Measurements from ENCODE around the gene ZYX.
A peak's percentile ranks its signal among the peaks of the same experiment; 100 is the strongest.
"Not testable (repeated sequence)": the region's sequence is repeated elsewhere in the genome, so short reads cannot be mapped to it uniquely, and the experiment has no call there.

Gene ZYX

DNA sequence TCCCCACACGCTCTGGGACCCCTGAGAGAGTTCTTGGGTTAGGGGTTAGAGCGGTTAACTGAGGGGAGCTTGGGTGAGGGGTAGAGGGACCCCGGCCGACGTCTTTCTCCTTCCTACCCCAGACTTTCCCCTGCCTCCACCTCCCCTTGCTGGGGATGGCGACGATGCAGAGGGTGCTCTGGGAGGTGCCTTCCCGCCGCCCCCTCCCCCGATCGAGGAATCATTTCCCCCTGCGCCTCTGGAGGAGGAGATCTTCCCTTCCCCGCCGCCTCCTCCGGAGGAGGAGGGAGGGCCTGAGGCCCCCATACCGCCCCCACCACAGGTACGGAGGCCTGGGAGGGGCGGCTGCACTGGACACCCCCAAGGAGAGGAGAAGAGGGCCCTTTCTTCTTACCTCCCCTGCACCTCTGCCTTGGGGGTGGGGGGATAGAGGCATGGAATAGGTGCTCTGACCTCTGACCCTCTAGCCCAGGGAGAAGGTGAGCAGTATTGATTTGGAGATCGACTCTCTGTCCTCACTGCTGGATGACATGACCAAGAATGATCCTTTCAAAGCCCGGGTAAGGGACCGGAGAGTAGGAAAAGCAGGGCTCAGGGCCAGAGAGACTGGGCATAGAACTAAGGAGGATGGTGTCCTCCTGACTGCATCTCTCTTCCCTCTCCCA is 1.1 kb downstream of the ZYX start:
- no peak for DNase-seq (ENCODE audit: low read depth, low spot score)
- no peak overlapping the region; the same call in 1 of the 2 replicates for H3K4me3 ChIP-seq (ENCODE audit: low read length)

DNA sequence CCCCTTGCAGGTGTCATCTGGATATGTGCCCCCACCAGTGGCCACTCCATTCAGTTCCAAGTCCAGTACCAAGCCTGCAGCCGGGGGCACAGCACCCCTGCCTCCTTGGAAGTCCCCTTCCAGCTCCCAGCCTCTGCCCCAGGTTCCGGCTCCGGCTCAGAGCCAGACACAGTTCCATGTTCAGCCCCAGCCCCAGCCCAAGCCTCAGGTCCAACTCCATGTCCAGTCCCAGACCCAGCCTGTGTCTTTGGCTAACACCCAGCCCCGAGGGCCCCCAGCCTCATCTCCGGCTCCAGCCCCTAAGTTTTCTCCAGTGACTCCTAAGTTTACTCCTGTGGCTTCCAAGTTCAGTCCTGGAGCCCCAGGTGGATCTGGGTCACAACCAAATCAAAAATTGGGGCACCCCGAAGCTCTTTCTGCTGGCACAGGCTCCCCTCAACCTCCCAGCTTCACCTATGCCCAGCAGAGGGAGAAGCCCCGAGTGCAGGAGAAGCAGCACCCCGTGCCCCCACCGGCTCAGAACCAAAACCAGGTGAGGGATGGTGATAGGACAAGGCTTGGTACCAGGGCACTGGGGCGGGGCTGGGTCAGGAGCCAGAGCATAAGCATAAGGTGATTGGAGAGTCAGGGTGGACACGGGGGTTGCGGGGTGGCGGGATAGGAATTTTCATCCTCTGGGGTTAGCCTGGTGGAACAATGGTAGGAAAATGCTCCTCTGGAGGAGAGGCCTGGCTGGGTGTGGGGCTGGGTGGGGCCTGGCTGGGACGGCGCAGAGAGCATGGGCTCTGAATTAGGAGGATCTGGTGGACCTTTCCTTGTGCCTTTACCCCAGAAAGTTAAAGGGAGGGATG is 1.9 kb downstream of the ZYX start:
- DNase-seq (ENCODE audit: low read depth, low spot score): no peak
- no peak overlapping the region for H3K4me3 ChIP-seq (ENCODE audit: low read length)

DNA sequence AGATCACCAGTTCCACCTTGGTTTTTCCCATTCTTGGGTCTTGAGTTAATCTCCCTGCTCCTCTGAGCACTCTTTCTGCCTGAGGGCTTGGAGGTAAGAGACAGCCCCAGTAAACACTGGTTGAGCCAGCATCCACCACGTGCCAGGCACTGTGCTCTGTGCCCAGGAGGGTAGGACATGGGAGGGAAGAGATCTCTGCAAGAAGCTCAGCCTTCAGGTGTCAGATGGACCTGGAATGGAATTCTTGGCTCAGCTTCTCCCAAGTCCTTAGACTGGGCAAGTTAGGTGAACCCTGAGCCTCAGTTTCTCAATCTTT is 2.5 kb downstream of the ZYX start:
- no peak for DNase-seq (ENCODE audit: low read depth, low spot score)
- no peak overlapping the region for H3K4me3 ChIP-seq (ENCODE audit: low read length)

DNA sequence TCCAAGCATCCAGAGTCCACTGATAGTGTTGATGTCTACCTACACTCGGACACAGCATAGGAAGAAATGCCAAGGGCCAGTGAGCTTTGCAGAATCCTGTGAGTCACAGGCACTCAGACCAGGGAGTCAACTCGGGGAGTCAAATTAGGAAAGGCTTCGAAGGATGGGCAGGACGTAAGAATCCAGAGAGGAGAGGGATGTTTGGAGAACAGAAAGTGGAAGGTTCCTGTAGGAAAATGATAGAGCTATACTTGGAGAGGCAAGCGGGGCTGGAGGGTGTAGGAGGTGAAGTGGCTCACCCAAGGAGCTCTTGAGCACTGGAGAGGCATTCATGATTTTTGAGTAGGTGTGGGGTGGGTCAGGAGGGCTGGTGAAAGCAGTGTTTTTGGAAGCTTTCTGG is 3.0 kb downstream of the ZYX start:
- DNase-seq (ENCODE audit: low read depth, low spot score): no peak

GRCh38 chr7:143384661-143385631 is 3.8 kb downstream of the ZYX start:
- no peak overlapping the region for H3K4me3 ChIP-seq (ENCODE audit: low read length)
- DNase-seq (ENCODE audit: low read depth, low spot score): no peak

More for the DNA sequence above, 3.0 kb downstream of the ZYX start:
- H3K4me3 ChIP-seq (ENCODE audit: low read length): no peak overlapping the region

- H3K4me3 ChIP-seq (ENCODE audit: low read length): peak overlapping the region; percentile 2
- peak; percentile 42 for DNase-seq (ENCODE audit: low read depth, low spot score)
Measured at GRCh38 chr7:143385891-143386781, 5.0 kb downstream of the ZYX start.

DNA sequence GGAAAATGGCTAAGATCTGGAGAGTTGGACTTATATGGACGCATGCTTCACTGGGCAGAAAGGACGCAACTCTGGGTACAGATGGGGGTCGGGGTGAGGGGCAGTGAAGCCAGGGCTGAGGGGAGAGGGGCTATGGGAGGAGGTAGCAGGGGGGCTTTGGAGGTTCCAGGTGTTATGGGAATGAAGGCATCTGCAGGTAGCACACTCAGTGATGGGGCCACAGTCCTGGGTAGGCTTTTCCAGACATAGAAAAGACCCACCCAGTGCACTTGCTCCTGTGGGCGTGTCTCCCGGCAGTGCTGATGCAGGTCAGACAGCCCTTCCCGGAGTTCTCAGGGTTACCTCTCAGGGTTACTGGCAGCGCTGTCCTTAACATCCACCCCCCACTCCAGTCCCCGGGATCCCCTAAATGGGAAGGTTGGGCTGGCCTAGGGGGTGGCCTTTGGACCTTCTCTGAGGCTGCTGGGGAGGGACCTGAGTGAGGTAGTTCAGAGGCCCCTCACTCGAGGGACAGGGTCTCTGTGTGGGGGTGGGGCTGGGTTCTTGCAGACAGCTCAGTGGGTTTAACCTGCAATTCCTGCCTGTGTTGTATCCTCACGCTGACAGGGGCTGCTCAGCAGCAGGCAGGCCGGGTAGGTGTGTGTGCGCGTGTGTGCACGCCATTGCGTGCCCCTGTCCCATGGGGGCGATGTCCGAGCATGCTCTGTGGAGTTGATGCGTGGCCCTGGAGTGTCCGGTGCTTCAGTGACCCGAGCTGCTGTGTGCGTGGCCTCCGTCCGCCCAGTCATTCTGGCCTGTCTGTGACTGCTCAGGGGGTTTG is 6.2 kb downstream of the ZYX start:
- DNase-seq (ENCODE audit: low read depth, low spot score): no peak
- no peak overlapping the region for H3K4me3 ChIP-seq (ENCODE audit: low read length)

GRCh38 chr7:143388051-143388450 is 6.9 kb downstream of the ZYX start:
- DNase-seq (ENCODE audit: low read depth, low spot score): no peak
- no peak overlapping the region for H3K4me3 ChIP-seq (ENCODE audit: low read length)

DNA sequence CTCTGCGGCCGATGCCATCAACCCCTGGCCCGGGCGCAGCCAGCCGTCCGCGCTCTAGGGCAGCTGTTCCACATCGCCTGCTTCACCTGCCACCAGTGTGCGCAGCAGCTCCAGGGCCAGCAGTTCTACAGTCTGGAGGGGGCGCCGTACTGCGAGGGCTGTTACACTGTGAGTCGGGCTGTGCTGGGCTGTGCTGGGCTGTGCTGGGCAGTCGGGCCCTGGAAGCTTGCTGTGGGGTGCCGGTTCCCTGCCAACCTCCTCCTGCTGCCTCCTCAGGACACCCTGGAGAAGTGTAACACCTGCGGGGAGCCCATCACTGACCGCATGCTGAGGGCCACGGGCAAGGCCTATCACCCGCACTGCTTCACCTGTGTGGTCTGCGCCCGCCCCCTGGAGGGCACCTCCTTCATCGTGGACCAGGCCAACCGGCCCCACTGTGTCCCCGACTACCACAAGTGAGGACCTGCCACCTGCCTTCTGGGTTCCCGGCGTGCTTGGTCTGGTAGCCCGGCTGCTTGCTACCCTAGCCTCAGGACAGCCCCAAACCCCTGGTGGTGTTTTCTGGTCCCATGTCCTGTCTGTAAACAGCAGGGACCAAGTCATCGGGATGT is 7.5 kb downstream of the ZYX start:
- H3K4me3 ChIP-seq (ENCODE audit: low read length): no peak overlapping the region
- DNase-seq (ENCODE audit: low read depth, low spot score): no peak

DNA sequence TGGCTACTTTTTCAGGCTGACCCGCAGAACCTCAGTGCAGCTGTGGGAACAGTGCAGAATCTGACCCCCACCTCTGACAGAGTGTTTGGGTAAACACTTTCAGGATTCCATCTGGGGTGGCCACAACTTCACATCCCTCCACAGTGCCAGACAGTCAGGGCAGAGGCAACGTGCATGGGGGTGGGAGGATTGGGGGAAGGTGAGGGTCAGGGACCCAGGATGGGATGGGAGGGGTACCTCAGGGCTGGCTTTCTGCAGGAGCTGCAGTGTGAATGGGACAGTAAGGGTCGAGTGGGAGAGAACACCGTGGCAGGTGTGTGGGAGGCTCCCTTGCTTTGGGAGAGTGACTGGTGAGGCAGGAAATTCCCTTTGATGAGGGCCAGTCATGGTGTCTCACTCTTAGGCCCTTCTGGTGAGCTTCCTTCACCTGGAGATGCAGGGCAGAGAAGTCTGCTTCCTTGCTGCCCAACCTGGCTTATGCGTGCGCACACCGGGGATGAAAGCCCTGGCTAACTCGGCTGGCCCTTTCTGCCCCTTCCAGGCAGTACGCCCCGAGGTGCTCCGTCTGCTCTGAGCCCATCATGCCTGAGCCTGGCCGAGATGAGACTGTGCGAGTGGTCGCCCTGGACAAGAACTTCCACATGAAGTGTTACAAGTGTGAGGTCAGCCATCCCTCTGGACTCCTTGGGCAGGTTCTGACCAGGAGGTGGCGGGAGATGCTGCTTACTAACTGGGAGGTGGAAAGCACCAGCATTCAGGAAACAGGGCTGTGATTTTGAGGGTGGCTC is 8.4 kb downstream of the ZYX start:
- no peak overlapping the region for H3K4me3 ChIP-seq (ENCODE audit: low read length)
- no peak for DNase-seq (ENCODE audit: low read depth, low spot score)

- H3K4me3 ChIP-seq (ENCODE audit: low read length): no peak overlapping the region
- no peak for DNase-seq (ENCODE audit: low read depth, low spot score)
Measured at GRCh38 chr7:143390104-143390772, 9.1 kb downstream of the ZYX start.

DNA sequence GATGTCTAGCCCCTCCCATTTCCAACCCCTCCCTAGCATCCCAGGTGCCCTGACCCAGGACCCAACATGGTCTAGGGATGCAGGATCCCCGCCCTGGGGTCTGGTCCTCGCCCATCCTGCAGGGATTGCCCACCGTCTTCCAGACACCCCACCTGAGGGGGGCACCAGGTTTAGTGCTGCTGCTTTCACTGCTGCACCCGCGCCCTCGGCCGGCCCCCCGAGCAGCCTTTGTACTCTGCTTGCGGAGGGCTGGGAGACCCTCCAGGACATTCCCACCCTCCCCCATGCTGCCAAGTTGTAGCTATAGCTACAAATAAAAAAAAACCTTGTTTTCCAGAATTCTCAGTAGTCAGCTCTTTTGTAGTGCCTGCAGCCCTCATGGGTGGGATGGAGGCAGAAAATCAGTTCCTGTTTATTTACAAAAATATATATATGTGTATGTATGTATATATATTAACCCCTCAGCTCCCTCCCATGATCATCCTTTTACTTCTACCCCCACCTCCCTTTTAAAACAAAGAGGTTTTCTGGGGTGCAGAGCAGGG is 9.7 kb downstream of the ZYX start:
- H3K4me3 ChIP-seq (ENCODE audit: low read length): no peak overlapping the region
- no peak for DNase-seq (ENCODE audit: low read depth, low spot score)

DNA sequence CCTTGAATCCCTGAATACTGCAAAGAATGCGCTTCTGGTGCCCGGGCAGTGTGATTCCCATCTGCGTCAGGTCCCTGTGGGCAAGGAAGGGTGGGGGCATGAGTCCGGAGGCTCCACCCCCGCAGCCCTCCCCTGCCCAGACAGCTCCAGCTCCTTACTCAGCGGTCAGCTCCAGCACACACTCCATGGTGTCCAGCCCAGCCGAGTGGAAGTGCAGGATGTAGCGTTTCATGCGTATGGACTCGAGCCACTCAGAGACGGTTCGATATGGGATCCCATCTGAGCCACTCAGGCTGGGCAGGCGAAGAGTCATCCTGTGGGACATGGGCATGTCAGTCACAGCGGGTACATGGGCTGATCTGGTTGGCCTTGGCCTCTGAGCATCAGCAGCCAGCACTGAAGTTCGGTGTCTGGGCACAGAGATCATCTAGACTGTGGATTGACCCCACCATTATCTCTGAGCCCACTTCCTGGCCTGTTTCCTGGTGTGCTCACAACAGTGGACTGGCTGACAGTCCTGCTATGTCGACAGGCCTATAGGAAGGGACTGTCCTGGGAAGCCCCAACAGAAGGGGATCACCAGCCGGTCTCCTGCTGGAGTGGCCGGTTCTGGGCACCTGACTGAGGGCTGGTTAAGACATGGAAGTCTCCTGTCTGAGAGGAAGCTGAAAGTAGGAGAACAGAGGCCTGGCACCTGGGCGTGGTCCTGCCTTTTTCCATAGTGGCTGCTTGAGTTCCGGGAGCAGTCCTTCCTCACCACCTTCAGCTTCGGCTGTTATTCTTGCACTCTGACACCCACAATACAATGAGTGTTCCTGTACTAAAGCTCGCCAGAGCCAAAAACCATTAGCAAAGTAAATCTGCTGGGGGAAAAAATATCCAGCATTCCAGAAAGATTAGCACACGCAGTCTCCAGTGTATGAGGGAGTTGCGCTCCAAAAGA is 10.6 kb downstream of the ZYX start:
- no peak for DNase-seq (ENCODE audit: low read depth, low spot score)
- H3K4me3 ChIP-seq (ENCODE audit: low read length): no peak overlapping the region

DNA sequence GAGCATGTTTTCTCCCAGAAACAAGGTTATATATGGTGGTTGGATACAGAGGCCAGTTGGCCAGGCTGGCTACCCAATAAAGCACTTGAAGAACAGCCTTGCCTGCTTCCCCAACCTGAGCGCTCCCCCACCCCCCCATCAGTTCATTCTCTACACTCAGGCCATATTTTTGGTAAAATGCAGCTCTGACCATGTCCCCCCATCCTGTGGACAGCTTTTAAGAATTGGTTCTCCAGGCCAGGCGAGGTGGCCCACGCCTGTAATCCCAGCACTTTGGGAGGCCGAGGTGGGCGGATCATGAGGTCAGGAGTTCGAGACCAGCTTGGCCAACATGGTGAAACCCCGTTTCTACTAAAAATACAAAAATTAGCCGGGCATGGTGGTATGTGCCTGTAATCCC is 11.3 kb downstream of the ZYX start:
- DNase-seq (ENCODE audit: low read depth, low spot score); H3K4me3 ChIP-seq (ENCODE audit: low read length): not testable (repeated sequence)

DNA sequence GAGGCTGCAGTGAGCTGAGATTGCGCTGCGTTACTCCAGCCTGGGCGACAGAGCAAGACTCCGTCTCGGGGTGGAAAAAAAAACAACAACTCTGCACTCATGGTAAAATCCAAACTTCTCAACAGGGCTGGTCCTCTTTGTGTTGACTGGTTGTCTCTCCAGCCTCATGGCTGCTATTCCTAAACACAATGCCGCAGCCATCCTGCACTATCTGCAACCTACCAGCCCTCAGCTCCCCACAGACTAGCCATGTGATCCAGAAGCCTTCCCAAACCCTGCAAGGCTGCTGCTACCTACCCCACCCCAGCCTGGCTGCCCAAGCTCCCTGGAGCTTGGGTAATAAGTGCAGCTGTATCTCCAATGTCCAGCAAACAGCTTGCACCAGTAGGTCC is 11.7 kb downstream of the ZYX start:
- no peak overlapping the region for H3K4me3 ChIP-seq (ENCODE audit: low read length)

More for the DNA sequence above, 11.7 kb downstream of the ZYX start:
- no peak for DNase-seq (ENCODE audit: low read depth, low spot score)

All from Jurkat, Clone E6-1 (cell line).